SIG-M5 treated with dmso at 0.1 percent for 504 hours (cell line): ENCODE results near the gene SLC12A1.
"Not testable (repeated sequence)": the region's sequence is repeated elsewhere in the genome, so short reads cannot be mapped to it uniquely, and the experiment has no call there.

Experiments
- DNase-seq: peaks from one replicate; lab custom pipeline; 2025; ENCODE audit not compliant: unreplicated experiment; lab: John Stamatoyannopoulos, UW

SLC12A1 gene

DNA sequence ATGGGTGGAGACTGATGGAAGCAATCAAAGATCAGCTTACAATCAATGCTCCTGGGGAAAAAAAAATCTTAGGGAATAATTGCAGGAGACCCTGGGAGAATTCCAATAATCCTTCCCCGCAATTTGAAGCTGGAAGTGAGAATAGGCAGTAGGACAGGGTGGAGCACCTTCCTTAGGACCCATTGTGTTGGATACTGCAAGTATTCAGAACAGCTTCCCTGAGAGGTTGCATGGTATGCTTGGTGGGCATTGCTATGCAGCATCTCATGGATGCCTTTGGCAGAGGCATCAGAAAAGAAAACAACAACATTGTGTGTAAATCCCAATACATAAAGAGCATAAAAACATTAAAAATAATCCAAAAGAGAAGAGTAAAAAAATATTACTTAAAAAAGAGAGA, 100.5 kb downstream of the SLC12A1 start:
- no peak for DNase-seq

DNA sequence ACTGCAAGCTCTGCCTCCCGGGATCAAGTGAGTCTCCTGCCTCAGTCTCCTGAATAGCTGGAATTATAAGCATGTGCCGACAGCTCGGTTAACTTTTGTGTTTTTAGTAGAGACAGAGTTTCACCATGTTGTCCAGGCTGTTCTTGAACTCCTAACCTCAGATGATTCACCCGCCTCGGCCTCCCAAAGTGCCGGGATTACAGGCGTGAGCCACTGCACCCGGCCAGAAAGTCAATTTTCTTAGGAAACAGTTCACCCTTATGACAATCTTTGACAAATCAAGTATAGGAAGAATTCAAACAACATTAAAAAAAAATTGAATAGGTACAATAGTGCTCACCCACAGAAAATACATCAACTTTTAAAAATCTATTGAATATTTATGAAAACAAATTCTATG, 101.5 kb downstream of the SLC12A1 start:
- DNase-seq = no peak

DNA sequence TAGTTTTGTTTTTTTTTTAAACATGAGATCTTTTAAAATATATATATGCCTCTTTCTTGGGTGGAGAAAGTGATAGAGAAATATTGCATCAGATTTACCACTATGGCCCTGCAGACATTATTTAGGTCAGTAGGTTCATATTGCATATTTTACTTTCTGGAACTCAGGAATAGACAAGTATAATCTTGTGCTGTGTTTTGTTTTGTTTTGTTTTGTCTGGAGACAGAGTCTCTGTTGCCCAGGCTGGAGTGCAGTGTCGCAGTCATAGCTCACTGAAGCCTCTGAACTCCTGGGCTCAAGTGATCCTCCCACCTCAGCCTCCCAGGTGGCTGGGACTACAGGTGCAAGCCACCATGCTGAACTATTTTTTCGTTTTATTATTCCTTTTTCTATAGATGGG, 103.6 kb downstream of the SLC12A1 start:
- DNase-seq = no peak

- DNase-seq = no peak
These were observed 107.1 kb downstream of the SLC12A1 start for GRCh38 chr15:48313216-48313615.

GRCh38 chr15:48315041-48315440, 108.9 kb downstream of the SLC12A1 start:
- no peak for DNase-seq

DNA sequence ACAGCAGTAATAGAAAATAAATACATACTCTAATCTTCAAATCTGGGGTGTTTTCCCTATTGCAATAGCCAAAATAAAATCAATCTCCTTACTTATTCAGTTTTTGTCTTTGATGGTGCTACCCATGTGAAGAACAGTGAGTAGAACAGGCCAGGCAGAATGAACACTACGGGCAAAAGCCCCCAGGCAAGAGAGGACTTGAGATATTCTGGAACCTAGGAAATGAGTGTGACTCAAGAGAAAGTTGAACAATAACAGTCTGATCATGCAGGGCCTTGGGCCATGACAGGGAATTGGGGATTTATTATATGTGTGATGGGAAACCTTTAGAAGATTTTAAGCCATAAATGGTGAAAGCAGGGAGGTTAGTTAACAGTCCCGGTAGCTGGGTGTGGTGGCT, 111.1 kb downstream of the SLC12A1 start:
- DNase-seq = no peak

- DNase-seq = no peak
These were observed 112.0 kb downstream of the SLC12A1 start for GRCh38 chr15:48318131-48318530.

- no peak for DNase-seq
These were observed 117.2 kb downstream of the SLC12A1 start for GRCh38 chr15:48323294-48323693.

- DNase-seq = no peak
These were observed 118.8 kb downstream of the SLC12A1 start for GRCh38 chr15:48324949-48325348.

DNA sequence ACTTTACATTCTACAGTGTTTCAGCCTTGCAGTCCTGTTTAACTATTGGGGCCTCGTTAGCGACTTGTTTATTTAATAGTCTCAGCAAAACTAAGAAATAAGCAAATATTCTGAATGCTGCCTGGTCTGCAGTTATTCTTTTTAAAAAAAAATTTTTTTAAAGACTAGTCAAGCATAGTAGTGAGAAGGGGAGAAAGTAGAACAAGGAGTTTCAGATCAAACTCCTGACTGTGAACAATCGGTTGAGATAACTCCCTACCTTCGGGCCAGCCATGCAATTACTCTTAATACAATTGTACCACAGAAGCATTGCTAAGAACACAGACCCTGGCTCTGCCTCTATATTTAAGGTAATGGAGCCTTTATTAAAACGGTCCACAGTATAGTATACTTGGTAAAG, 119.3 kb downstream of the SLC12A1 start:
- no peak for DNase-seq

DNA sequence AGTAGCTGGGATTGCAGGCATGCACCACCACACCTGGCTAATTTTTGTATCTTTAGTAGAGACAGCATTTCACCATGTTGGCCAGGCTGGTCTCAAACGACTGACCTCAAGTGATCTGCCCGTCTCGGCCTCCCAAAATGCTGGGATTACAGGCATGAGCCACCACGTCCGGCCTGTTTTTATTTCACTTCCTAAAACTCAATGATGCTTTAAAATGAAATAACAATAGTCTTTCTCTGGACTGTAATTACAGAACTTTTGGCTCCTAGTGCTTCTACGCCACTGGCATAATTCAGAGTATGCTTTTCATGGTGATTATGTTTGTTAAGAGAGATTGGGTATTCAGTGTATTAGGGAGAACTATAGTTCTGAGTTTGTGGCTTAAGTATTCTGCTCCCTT, 120.1 kb downstream of the SLC12A1 start:
- not testable (repeated sequence) for DNase-seq

- no peak for DNase-seq
These were observed 124.1 kb downstream of the SLC12A1 start for GRCh38 chr15:48330105-48330785.

- peak; percentile 64 for DNase-seq
These were observed 125.0 kb downstream of the SLC12A1 start, which contains the start of gene DUT for GRCh38 chr15:48330855-48331795. DUT (plus strand) TSS chr15:48331429; CDS start chr15:48331516, 87 bp downstream.

- DNase-seq = peak; percentile 83
These were observed 125.9 kb downstream of the SLC12A1 start for GRCh38 chr15:48331796-48332641.

DNA sequence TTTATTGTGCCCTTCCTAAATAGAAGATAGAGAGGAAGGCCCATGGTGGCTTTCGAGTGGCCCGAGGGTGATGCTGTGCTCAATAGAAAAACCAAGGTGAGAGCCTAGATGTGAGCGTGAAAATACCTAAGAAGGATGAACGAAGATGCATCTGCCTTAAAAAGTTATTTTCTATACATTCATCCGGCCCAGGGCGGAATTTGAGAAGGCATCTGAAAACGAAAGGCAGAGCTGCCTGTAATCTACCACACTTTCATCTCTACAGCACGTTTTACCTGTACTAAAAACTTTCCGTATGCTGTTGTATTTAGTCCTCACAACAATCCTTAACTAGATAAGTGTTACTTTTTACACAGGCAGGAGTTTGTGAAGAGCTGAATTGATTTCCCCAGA, 126.5 kb downstream of the SLC12A1 start:
- DNase-seq = no peak

- DNase-seq = peak; percentile 21
These were observed 127.4 kb downstream of the SLC12A1 start for GRCh38 chr15:48333540-48333939.

- peak; percentile 72 for DNase-seq
These were observed 128.2 kb downstream of the SLC12A1 start for GRCh38 chr15:48334260-48334659.

GRCh38 chr15:48336940-48337339, 130.8 kb downstream of the SLC12A1 start:
- DNase-seq = peak; percentile 6

- DNase-seq = no peak
These were observed 131.5 kb downstream of the SLC12A1 start for GRCh38 chr15:48337607-48338006.

- no peak for DNase-seq
These were observed 134.0 kb downstream of the SLC12A1 start for GRCh38 chr15:48340111-48340510.

- no peak for DNase-seq
These were observed 137.8 kb downstream of the SLC12A1 start for GRCh38 chr15:48343865-48344264.
